Mucosa of descending colon (tissue), 3 donors: ENCODE results near the gene DKK1. TPM values are rescaled to one million over a fixed set of nuclear protein-coding genes. Genes with fewer than 3 reads are reported as not detected.

Experiments used
- ATAC-seq: fragments of 200-7000 bp; cut with Tn5 transposase; one replicate; pipeline ENCODE4 v1.9.1; 2020; ENCODE audit warnings: mild to moderate bottlenecking, moderate library complexity
- DNase-seq, 3 donors: peaks; one replicate each; pipeline ENCODE4 v3.0.0-alpha.2; 2020
- H3K36me3 ChIP-seq: fragments of 200-600 bp; one replicate; pipeline ENCODE4 v1.8.0; 2021; ENCODE audit warnings: low read depth, mild to moderate bottlenecking
- H3K4me1 ChIP-seq: fragments of 200-600 bp; one replicate; pipeline ENCODE4 v1.8.0; 2021; ENCODE audit warnings: low read depth, mild to moderate bottlenecking
- H3K4me3 ChIP-seq: fragments of 200-600 bp; one replicate; pipeline ENCODE4 v1.8.0; 2021; ENCODE audit warnings: mild to moderate bottlenecking
- H3K9me3 ChIP-seq: fragments of 200-600 bp; one replicate; pipeline ENCODE4 v1.8.0; 2021; ENCODE audit warnings: mild to moderate bottlenecking
- CTCF ChIP-seq: fragments of 200-600 bp; IDR thresholded peaks from one replicate; pipeline ENCODE4 v1.8.0; 2022; ENCODE audit warnings: antibody characterized with exemption, mild to moderate bottlenecking
- intact Hi-C, 2 donors: fragments of 100-400 bp; cut with DNase I in 1 of 2; cut with micrococcal nuclease in 1 of 2; formaldehyde crosslinking; loops; one replicate each; pipeline versions ENCODE4 v1.11.0 to v1.11.1; 2022; cut with DNase I, micrococcal nuclease
- total RNA-seq, 3 donors: library from RNA; stranded (reverse); fragmentation: NEBNext Ultra II Directional in 2 of 3; extraction: Animal tissue kit (Norgen Biotek cat#: 25700) in 2 of 3; gene quantifications; one replicate each; pipeline versions ENCODE4 v1.2.1 to v1.2.4, GENCODE V29; 2021 to 2023
- donor health status: DM: no; HTN: no; CAD: no; lungs with moderate emphysema.
- donor health status: DM: no; HTN: no; CAD: no.
- donor health status: DM: no; HTN: yes; CAD: no.

Gene DKK1
- total RNA-seq, 3 donors from 2014 or later = 1.5 TPM; not detected in 2

DNA sequence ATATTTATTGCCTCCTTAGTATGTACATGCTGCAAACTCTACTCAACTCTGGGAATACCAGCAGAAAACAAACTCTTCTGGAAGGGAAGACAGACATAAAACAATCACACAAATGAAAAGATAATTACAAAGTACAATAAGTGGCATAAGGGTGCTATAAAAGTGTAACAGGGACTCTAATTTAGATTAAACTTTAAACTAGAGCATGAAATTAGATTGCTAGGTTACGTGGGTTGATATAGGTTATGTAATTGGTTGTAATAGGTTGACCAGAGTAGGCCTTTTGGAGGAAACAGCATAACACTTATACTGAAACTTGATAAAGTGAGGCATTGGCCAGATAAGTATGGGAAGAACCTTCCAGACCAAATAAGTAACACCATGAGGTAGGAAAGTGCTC, 26.2 kb upstream of the DKK1 start:
- peak; percentile 99 for ATAC-seq
- intact Hi-C loops = no loop called here
- no peak for DNase-seq
- no peak overlapping the region for H3K4me3 ChIP-seq
- TF ChIP-seq CTCF = no peak
- no peaks in the 10 kb centered on the region for H3K36me3 ChIP-seq
- H3K4me1 ChIP-seq = peaks cover 15% of the 10 kb centered on the region
- H3K9me3 ChIP-seq = no peaks in the 10 kb centered on the region

GRCh38 chr10:52297747-52298146, 16.3 kb upstream of the DKK1 start:
- TF ChIP-seq CTCF = no peak
- Histone ChIP-seq H3K9me3 (no peaks in the 10 kb centered on the region), H3K36me3 (no peaks in the 10 kb centered on the region), H3K4me3 (no peak overlapping the region), H3K4me1 (no peaks in the 10 kb centered on the region)
- no peak for ATAC-seq
- intact Hi-C loops = no loop called here
- no peak for DNase-seq

DNA sequence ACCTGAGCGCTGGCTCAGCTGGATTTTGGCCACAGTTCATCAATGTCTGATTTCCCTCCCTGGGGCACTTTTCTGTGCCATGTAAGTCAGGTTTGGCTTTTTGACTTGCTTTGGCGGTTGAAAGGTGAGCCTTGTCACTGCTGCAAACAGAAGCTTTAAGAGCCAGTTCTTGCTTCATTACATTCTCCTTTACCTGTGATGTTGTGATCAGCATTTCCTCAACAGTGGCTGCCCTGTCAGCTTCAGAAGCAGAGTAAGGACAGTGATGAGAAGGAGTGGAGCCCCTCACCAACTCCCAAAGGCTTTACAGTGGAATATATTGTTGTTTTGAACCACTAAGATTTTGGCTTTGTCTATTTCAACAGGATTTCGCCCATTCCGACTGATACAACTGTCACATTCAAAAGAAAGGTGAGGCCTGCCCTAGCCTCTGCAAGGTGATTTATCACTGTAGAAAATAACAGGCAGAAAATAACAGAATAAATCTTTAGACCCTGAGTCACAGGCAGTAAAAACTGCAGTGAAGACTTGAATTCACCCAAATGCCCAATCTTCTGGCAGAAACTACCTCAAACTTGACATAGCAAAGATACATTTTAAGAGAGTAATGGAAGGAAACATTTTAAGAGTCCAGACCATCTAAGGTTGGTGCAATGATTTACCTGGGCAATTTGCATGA, 13.3 kb upstream of the DKK1 start:
- TF ChIP-seq CTCF = no peak
- ATAC-seq = no peak
- Histone ChIP-seq H3K36me3 (no peaks in the 10 kb centered on the region), H3K4me1 (no peaks in the 10 kb centered on the region), H3K4me3 (no peak overlapping the region), H3K9me3 (no peaks in the 10 kb centered on the region)
- DNase-seq = no peak
- intact Hi-C loops = no loop called here

DNA sequence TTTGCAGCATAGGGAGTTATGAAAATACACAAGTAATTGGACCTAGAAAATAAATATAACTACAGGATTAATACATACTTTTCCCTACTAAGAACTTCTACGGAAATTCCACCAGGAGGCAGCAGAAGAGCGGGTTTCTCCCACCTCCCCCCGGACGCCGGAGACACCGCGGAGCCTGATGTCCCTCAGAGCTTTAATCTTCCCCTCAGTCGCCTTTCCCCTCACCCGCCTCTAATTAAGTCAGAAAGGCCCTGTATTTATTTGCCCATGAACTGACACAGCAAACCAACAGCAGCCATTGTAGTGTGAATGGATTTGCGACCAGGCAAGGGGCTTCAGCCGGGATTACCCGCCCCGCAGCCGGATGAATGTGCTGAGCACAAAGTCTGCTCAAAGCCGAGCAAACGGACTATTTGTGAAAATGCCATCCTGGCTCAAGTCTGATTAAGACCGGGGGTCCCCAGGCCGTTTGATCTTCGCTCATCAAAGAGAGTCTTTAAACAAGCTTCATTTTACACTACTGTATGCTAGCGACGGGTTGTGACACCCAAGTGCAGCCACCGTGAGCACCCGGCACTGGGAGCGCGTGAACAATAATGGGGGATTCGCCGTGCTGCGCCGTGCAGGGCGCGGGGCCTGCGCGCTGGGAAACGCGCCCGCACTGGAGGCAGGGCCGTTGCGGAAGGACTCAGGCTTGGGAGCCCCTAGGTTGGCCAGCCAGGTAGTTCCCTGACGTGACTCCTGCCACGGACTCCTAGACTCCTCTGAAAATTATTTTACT, 5.6 kb upstream of the DKK1 start:
- Histone ChIP-seq H3K4me3 (no peak overlapping the region), H3K36me3 (no peaks in the 10 kb centered on the region), H3K4me1 (peaks cover 6% of the 10 kb centered on the region), H3K9me3 (no peaks in the 10 kb centered on the region)
- ATAC-seq (peak; percentile 73), DNase-seq (peak in 2 of 3 donors; percentile 44)
- intact Hi-C loops = no loop called here
- peak; percentile 14 for TF ChIP-seq CTCF

- TF ChIP-seq CTCF = no peak
- Histone ChIP-seq H3K36me3 (no peaks in the 10 kb centered on the region), H3K4me3 (no peak overlapping the region), H3K4me1 (peaks cover 7% of the 10 kb centered on the region), H3K9me3 (no peaks in the 10 kb centered on the region)
- ATAC-seq = no peak
- intact Hi-C loops = loop anchor here in 1 of 2 donors (10.0 kb wide), 1 partner anchor 172 kb away; no protein-coding TSS in a partner anchor
- DNase-seq = no peak
Observed at GRCh38 chr10:52312942-52313255, 1.2 kb upstream of the DKK1 start.
